HepG2 (cell line): Measurements from ENCODE around the gene HOXA4. TPM values are rescaled to one million over a fixed set of nuclear protein-coding genes. Genes with fewer than 3 reads are reported as not detected.

Experiments
- AGO1 ChIP-seq: fragments of 200-400 bp; formaldehyde crosslinking; IDR thresholded peaks from 2 replicates; pipeline ENCODE4 v1.6.1; 2017; ENCODE audit warnings: mild to moderate bottlenecking, low read depth, low read length, moderate library complexity; ENCODE audit not compliant: poor library complexity, severe bottlenecking
- CREBL2 ChIP-seq: sonication (generic); formaldehyde crosslinking; IDR thresholded peaks from 2 replicates; pipeline ENCODE4 v1.8.1; 2023; ENCODE audit warnings: missing genetic modification reagents, mild to moderate bottlenecking, borderline replicate concordance
- GATAD1 ChIP-seq: IDR thresholded peaks from 2 replicates; pipeline ENCODE4 v1.6.1; 2016; ENCODE audit warnings: missing genetic modification reagents, missing compliant biosample characterization
- HIC2 ChIP-seq: sonication (generic); formaldehyde crosslinking; IDR thresholded peaks from 2 replicates; pipeline ENCODE4 v1.9.0; 2022; ENCODE audit warnings: low read depth, missing genetic modification reagents
- NR2F6 ChIP-seq, 2 experiments: IDR thresholded peaks; 2 replicates each; pipeline ENCODE4 v1.6.1; 2016; ENCODE audit warnings: antibody characterized with exemption in 1 of 2, mild to moderate bottlenecking in 1 of 2
- RBFOX2 ChIP-seq: fragments of 200-400 bp; formaldehyde crosslinking; IDR thresholded peaks from 2 replicates; pipeline ENCODE4 v1.6.1; 2017; ENCODE audit warnings: low read depth, mild to moderate bottlenecking, low read length
- RNF219 ChIP-seq: sonication (generic); formaldehyde crosslinking; IDR thresholded peaks from 2 replicates; pipeline ENCODE4 v1.5.0; 2020; ENCODE audit warnings: mild to moderate bottlenecking, missing genetic modification reagents
- SRF ChIP-seq: IDR thresholded peaks from 2 replicates; pipeline ENCODE4 v1.6.1; 2011; ENCODE audit warnings: mild to moderate bottlenecking, low read depth, low read length, moderate library complexity
- SRSF9 ChIP-seq: fragments of 200-400 bp; formaldehyde crosslinking; IDR thresholded peaks from 2 replicates; pipeline ENCODE4 v1.6.1; 2018; ENCODE audit warnings: borderline replicate concordance, mild to moderate bottlenecking, low read depth, low read length; ENCODE audit not compliant: insufficient read depth, poor library complexity, severe bottlenecking
- TEAD2 ChIP-seq: sonication (generic); formaldehyde crosslinking; IDR thresholded peaks from 2 replicates; pipeline ENCODE4 v1.9.0; 2021; ENCODE audit warnings: missing genetic modification reagents
- XRCC5 ChIP-seq: fragments of 200-400 bp; formaldehyde crosslinking; optimal IDR thresholded peaks from 2 replicates; pipeline ENCODE3; 2017; ENCODE audit warnings: mild to moderate bottlenecking, low read length
- ZNF264 ChIP-seq: sonication (generic); formaldehyde crosslinking; IDR thresholded peaks from 2 replicates; pipeline ENCODE4 v1.4.0; 2020; ENCODE audit warnings: missing genetic modification reagents
- ZNF562 ChIP-seq: sonication (generic); formaldehyde crosslinking; IDR thresholded peaks from 2 replicates; pipeline ENCODE4 v1.8.0; 2022; ENCODE audit warnings: missing genetic modification reagents, borderline replicate concordance
- ZNF83 ChIP-seq: sonication (generic); formaldehyde crosslinking; IDR thresholded peaks from 2 replicates; pipeline ENCODE4 v1.4.0; 2020; ENCODE audit warnings: missing genetic modification reagents, mild to moderate bottlenecking, borderline replicate concordance
- polyA plus RNA-seq, 8 experiments: library from polyadenylated mRNA; depleted of rRNA in 3 of 8; stranded (reverse) in 7 of 8; unstranded in 1 of 8; fragments of >200 nt; fragmentation: Illumina TruSeq in 4 of 8; extraction: Trizol in 4 of 8; gene quantifications; 2 replicates each; pipeline versions ENCODE4 v1.2.1 to v1.2.3, GENCODE V29; 2011 to 2016; ENCODE audit warnings: low read depth in 4 of 8, missing spikeins in 1 of 8, mixed read lengths in 1 of 8; ENCODE audit not compliant: insufficient read depth in 1 of 8
- total RNA-seq, 5 experiments: library from RNA; depleted of rRNA; stranded (reverse); fragments of >200 nt; fragmentation: Illumina TruSeq; extraction: Trizol; gene quantifications; 2 replicates each; pipeline ENCODE4 v1.2.3, GENCODE V29; 2016; ENCODE audit warnings: low read depth in 1 of 5
- TF ChIP-seq, protein P1 (sequence below): sonication (generic); formaldehyde crosslinking; IDR thresholded peaks from 2 replicates; pipeline ENCODE4 v1.4.0; 2020; ENCODE audit warnings: low read depth, mild to moderate bottlenecking, missing genetic modification reagents
- TF ChIP-seq, protein P2 (sequence below): sonication (generic); formaldehyde crosslinking; IDR thresholded peaks from 2 replicates; pipeline ENCODE4 v1.4.0; 2020; ENCODE audit warnings: mild to moderate bottlenecking, missing genetic modification reagents, borderline replicate concordance

The HOXA4 gene
- total and polyA plus RNA-seq, 2 of the 13 experiments (the other 11 are each of a cell fraction or from before 2014, with no cell fraction given), result 2.4 to 5.4 TPM

DNA sequence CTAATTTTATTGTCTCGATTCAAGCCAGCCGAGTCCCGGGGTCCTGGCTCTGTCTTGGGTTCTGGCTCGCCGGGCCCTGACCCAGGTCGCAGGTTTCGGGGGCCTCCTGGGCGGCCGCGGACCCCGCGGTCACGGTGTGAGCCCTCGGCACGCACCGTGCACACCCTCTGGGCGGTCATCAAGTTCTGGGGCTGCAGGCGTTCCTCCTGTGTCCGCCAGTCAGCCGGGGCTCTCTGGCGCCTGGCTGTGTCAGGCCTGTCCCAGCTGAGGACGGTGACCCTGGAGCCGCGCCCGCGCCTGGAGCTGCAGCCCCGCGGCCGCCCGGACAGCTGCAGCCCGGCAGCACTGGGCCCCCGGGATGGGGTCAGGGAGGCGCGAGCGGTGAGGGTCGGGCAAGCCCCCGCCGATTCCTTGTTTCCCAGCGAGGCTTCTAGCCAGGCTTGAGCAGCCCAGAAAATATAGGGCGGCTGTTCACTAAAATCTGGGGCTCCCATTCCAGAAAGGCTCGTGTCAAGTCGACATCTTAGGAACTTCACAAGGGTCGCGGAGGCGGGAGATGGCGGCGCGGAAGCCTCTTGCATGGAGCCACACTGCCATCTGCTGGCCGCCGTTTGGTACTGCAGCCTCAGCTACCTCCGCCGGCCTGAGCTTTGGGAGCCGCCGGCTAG, 30.1 kb upstream of the HOXA4 start (continued):
- TF ChIP-seq RNF219 (CRISPR knock-in tag), result no peak
- no peak for TF ChIP-seq SRSF9
- TF ChIP-seq AGO1, result no peak
- TF ChIP-seq, protein P1, sequence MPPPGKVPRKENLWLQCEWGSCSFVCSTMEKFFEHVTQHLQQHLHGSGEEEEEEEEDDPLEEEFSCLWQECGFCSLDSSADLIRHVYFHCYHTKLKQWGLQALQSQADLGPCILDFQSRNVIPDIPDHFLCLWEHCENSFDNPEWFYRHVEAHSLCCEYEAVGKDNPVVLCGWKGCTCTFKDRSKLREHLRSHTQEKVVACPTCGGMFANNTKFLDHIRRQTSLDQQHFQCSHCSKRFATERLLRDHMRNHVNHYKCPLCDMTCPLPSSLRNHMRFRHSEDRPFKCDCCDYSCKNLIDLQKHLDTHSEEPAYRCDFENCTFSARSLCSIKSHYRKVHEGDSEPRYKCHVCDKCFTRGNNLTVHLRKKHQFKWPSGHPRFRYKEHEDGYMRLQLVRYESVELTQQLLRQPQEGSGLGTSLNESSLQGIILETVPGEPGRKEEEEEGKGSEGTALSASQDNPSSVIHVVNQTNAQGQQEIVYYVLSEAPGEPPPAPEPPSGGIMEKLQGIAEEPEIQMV (CRISPR knock-in tag), result no peak
- no peak for TF ChIP-seq ZNF562 (CRISPR knock-in tag)
- no peak for TF ChIP-seq NR2F6 (IDR thresholded peaks at IDR 0.05)
- TF ChIP-seq NR2F6 (CRISPR knock-in tag; IDR thresholded peaks at IDR 0.05), result peak; percentile 33; the same call in 1 of the 2 replicates
- peak; percentile 30 for TF ChIP-seq XRCC5
- no peak for TF ChIP-seq GATAD1
- TF ChIP-seq TEAD2, result no peak
- 0 out of 2 replicates have a peak, but pooled peaks have one; percentile 43 for TF ChIP-seq CREBL2 (CRISPR knock-in tag)
- TF ChIP-seq ZNF264 (CRISPR knock-in tag), result no peak
- TF ChIP-seq RBFOX2, result no peak
- no peak for TF ChIP-seq SRF
- no peak for TF ChIP-seq HIC2 (CRISPR knock-in tag)
- TF ChIP-seq, protein P2, sequence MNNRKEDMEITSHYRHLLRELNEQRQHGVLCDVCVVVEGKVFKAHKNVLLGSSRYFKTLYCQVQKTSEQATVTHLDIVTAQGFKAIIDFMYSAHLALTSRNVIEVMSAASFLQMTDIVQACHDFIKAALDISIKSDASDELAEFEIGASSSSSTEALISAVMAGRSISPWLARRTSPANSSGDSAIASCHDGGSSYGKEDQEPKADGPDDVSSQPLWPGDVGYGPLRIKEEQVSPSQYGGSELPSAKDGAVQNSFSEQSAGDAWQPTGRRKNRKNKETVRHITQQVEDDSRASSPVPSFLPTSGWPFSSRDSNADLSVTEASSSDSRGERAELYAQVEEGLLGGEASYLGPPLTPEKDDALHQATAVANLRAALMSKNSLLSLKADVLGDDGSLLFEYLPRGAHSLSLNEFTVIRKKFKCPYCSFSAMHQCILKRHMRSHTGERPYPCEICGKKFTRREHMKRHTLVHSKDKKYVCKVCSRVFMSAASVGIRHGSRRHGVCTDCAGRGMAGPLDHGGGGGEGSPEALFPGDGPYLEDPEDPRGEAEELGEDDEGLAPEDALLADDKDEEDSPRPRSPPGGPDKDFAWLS, result no peak
- TF ChIP-seq ZNF83, result no peak
